Endothelial cell of umbilical vein (primary cell): ENCODE data around the gene ZNF644. TPM values are rescaled to one million over a fixed set of nuclear protein-coding genes. Genes with fewer than 3 reads are reported as not detected.

Source experiments
- BruUV-seq: library from RNA; stranded (reverse); fragments of 400-500 nt; replicated peaks from 2 replicates; lab custom pipeline; 2021; lab: Mats Ljungman, UMichigan
- CTCF ChIA-PET: fragments of 300-600, 350-600 bp; sonication (Branson Sonifier 250); formaldehyde crosslinking; loops from one replicate; lab custom pipeline; 2021; ENCODE audit warnings: antibody characterized with exemption, inconsistent platforms; lab: Charles Lee
- POLR2A ChIA-PET: fragments of 300-600, 350-600 bp; sonication (Branson Sonifier 250); formaldehyde crosslinking; loops from one replicate; lab custom pipeline; 2021; ENCODE audit warnings: antibody characterized with exemption, inconsistent platforms; lab: Charles Lee
- DNase-seq: peaks from one replicate; pipeline ENCODE4 v3.0.0-alpha.2; 2011; ENCODE audit warnings: low read depth, low spot score
- FAIRE-seq: peaks from 2 replicates; lab custom pipeline; 2011; peaks lifted over from hg19 to GRCh38; lab: Jason Lieb, UNC
- H2AFZ ChIP-seq: 2 replicates; pipeline ENCODE4 v1.6.0; 2012; ENCODE audit warnings: low read depth, low read length, control low read depth, inconsistent platforms
- H3K27ac ChIP-seq: 2 replicates; pipeline ENCODE4 v1.5.1; 2011; ENCODE audit warnings: low read depth, mild to moderate bottlenecking, control low read depth, low read length, moderate library complexity; ENCODE audit not compliant: insufficient read depth
- H3K27me3 ChIP-seq, 2 experiments: 2 replicates each; pipeline versions ENCODE4 v1.6.0 to v1.6.1; 2011; ENCODE audit warnings: low read length in 2 of 2, mixed read lengths in 1 of 2; ENCODE audit not compliant: control insufficient read depth in 2 of 2, insufficient read depth in 2 of 2
- H3K36me3 ChIP-seq, 2 experiments: 2 replicates in 1 of 2; 3 replicates in 1 of 2; pipeline ENCODE4 v1.5.1; 2011; ENCODE audit warnings: low read length in 2 of 2, mild to moderate bottlenecking in 1 of 2, moderate library complexity in 1 of 2; ENCODE audit not compliant: control insufficient read depth in 2 of 2, insufficient read depth in 2 of 2; ENCODE audit errors: extremely low read depth in 1 of 2
- H3K4me1 ChIP-seq: 3 replicates; pipeline ENCODE4 v1.5.1; 2011; ENCODE audit warnings: mild to moderate bottlenecking, low read length; ENCODE audit not compliant: control insufficient read depth, insufficient read depth; ENCODE audit errors: extremely low read depth
- H3K4me2 ChIP-seq: 2 replicates; pipeline ENCODE4 v1.6.1; 2011; ENCODE audit warnings: low read length, control low read depth, mixed read lengths; ENCODE audit not compliant: insufficient read depth
- H3K4me3 ChIP-seq, 3 experiments: fragments of 200-600 bp in 1 of 3; sonication (generic), shearing (Covaris generic) in 1 of 3; replicated peaks in 1 of 3; 2 replicates each; pipeline ENCODE4 v1.5.1; 2011 to 2016; ENCODE audit warnings: control low read depth in 3 of 3, low read length in 3 of 3, mild to moderate bottlenecking in 2 of 3, inconsistent platforms in 1 of 3, low read depth in 1 of 3, moderate library complexity in 1 of 3; ENCODE audit not compliant: insufficient read depth in 1 of 3
- H3K79me2 ChIP-seq: 2 replicates; pipeline ENCODE4 v1.6.0; 2012; ENCODE audit warnings: low read length, inconsistent platforms; ENCODE audit not compliant: control insufficient read depth, insufficient read depth
- H3K9ac ChIP-seq: replicated peaks from 2 replicates; pipeline ENCODE3; 2011; ENCODE audit warnings: low read length, control low read depth; ENCODE audit not compliant: insufficient read depth; ENCODE audit errors: extremely low read depth
- H3K9me1 ChIP-seq: replicated peaks from 3 replicates; pipeline ENCODE4 v1.6.0; 2011; ENCODE audit warnings: mild to moderate bottlenecking, low read length; ENCODE audit not compliant: control insufficient read depth, insufficient read depth; ENCODE audit errors: extremely low read depth
- H3K9me3 ChIP-seq: replicated peaks from 2 replicates; pipeline ENCODE4 v1.5.1; 2012; ENCODE audit warnings: low read length, inconsistent platforms; ENCODE audit not compliant: control insufficient read depth, insufficient read depth
- H4K20me1 ChIP-seq: replicated peaks from 2 replicates; pipeline ENCODE3; 2011; ENCODE audit warnings: mild to moderate bottlenecking, low read length; ENCODE audit not compliant: control insufficient read depth, insufficient read depth; ENCODE audit errors: extremely low read depth
- EZH2 ChIP-seq: IDR thresholded peaks from 2 replicates; pipeline ENCODE4 v1.6.1; 2012; ENCODE audit warnings: borderline replicate concordance, low read depth, mild to moderate bottlenecking, moderate library complexity, low read length, inconsistent platforms; ENCODE audit not compliant: severe bottlenecking
- FOS ChIP-seq: IDR thresholded peaks from 2 replicates; pipeline ENCODE4 v1.6.1; 2011; ENCODE audit warnings: mild to moderate bottlenecking, low read length, moderate library complexity, borderline replicate concordance; ENCODE audit not compliant: insufficient read depth
- GATA2 ChIP-seq: IDR thresholded peaks from 2 replicates; pipeline ENCODE4 v1.7.0; 2011; ENCODE audit warnings: low read depth, mild to moderate bottlenecking, moderate library complexity, mixed read lengths, low read length; ENCODE audit not compliant: insufficient read length, insufficient read depth
- JUN ChIP-seq: IDR thresholded peaks from 2 replicates; pipeline ENCODE4 v1.6.1; 2011; ENCODE audit warnings: borderline replicate concordance, low read depth; ENCODE audit not compliant: insufficient read length, insufficient read depth
- MYC ChIP-seq: IDR thresholded peaks from one replicate; pipeline ENCODE4 v1.6.1; 2011; ENCODE audit warnings: mild to moderate bottlenecking, low read depth, low read length
- POLR2A ChIP-seq: IDR thresholded peaks from 2 replicates; pipeline ENCODE4 v1.6.1; 2012; ENCODE audit warnings: low read depth, mild to moderate bottlenecking, control low read depth, low read length
- POLR2AphosphoS5 ChIP-seq: IDR thresholded peaks from 2 replicates; pipeline ENCODE4 v1.6.1; 2012; ENCODE audit warnings: low read depth, mild to moderate bottlenecking, control low read depth, low read length, moderate library complexity; ENCODE audit not compliant: insufficient read depth
- dilution Hi-C: fragments of 300-500 bp; cut with MboI; formaldehyde crosslinking; loops from one replicate; pipeline ENCODE4 v1.15.0; 2019; ENCODE audit warnings: low sequenced_read_pairs; ENCODE audit not compliant: extremely low pct_ligation_motif_present
- intact Hi-C: fragments of 100-400 bp; cut with micrococcal nuclease; formaldehyde crosslinking; loops from one replicate; pipeline ENCODE4 v1.10.0; 2022
- polyA plus RNA-seq, 4 experiments: library from polyadenylated mRNA; depleted of rRNA in 3 of 4; stranded (reverse) in 3 of 4; unstranded in 1 of 4; fragments of >200 nt; gene quantifications; 2 replicates each; pipeline versions ENCODE4 v1.2.1 to v1.2.3, GENCODE V29; 2011 to 2012; ENCODE audit warnings: missing spikeins in 1 of 4
- total RNA-seq: library from RNA; stranded (reverse); gene quantifications from 2 replicates; pipeline ENCODE4 v1.2.3, GENCODE V29; 2021
- TF ChIP-seq, protein P1 (sequence below), 2 donors: IDR thresholded peaks; 1 replicate in 1 of 2; 2 replicates in 1 of 2; pipeline ENCODE4 v1.5.1; 2011; ENCODE audit warnings: low read length in 2 of 2, mild to moderate bottlenecking in 2 of 2, moderate library complexity in 2 of 2, control low read depth in 1 of 2, inconsistent platforms in 1 of 2, low read depth in 1 of 2; ENCODE audit not compliant: insufficient read depth in 1 of 2; ENCODE audit errors: extremely low read depth in 1 of 2

ZNF644 gene
- total and polyA plus RNA-seq, 2 donors (not counting 3 experiments of a cell fraction or from before 2014, with no cell fraction given), result 7.2 to 47.0 TPM

DNA sequence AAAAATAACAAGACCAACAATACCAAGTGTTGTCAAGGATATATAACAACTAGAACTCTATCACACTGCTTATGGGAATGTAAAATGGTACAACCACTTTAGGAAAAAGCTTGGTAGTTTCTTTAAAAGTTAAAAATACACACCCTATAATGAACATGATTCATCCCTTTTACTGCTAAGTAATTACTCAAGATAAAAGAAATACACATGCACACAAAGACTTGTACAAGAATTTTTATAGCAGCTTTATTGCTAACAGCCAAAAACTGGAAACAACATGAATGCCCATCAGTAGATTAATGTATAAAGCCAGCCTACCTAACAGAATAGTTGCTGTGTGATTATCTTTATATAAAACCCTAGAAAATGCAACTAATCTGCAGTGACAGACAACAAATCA lies 10.5 kb upstream of the ZNF644 start:
- POLR2A ChIA-PET, result no interaction called here
- Histone ChIP-seq H2AFZ (no peak overlapping the region), H3K9me1 (no peaks in the 10 kb centered on the region), H3K4me1 (no peaks in the 10 kb centered on the region), H4K20me1 (no peaks in the 10 kb centered on the region), H3K9me3 (no peaks in the 10 kb centered on the region), H3K4me2 (no peak overlapping the region), H3K27ac (no peak overlapping the region), H3K4me3 (no peak overlapping the region), H3K79me2 (no peaks in the 10 kb centered on the region), H3K27me3 (peaks cover 6 to 7% of the 10 kb centered on the region in 2 experiments), H3K36me3 (no peaks in the 10 kb centered on the region), H3K9ac (no peak overlapping the region)
- DNase-seq (no peak), FAIRE-seq (no peak)
- dilution Hi-C loops, result no loop called here
- CTCF ChIA-PET, result no interaction called here
- intact Hi-C loops, result no loop called here
- no peak for TF ChIP-seq JUN
- no peak for TF ChIP-seq EZH2
- no peak for TF ChIP-seq FOS
- TF ChIP-seq GATA2, result no peak
- TF ChIP-seq MYC, result no peak
- no peak for TF ChIP-seq POLR2AphosphoS5
- TF ChIP-seq POLR2A, result no peak
- TF ChIP-seq, protein P1, sequence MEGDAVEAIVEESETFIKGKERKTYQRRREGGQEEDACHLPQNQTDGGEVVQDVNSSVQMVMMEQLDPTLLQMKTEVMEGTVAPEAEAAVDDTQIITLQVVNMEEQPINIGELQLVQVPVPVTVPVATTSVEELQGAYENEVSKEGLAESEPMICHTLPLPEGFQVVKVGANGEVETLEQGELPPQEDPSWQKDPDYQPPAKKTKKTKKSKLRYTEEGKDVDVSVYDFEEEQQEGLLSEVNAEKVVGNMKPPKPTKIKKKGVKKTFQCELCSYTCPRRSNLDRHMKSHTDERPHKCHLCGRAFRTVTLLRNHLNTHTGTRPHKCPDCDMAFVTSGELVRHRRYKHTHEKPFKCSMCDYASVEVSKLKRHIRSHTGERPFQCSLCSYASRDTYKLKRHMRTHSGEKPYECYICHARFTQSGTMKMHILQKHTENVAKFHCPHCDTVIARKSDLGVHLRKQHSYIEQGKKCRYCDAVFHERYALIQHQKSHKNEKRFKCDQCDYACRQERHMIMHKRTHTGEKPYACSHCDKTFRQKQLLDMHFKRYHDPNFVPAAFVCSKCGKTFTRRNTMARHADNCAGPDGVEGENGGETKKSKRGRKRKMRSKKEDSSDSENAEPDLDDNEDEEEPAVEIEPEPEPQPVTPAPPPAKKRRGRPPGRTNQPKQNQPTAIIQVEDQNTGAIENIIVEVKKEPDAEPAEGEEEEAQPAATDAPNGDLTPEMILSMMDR (IDR thresholded peaks at IDR 0.05; ENCODE audit: extremely low read depth in 1 of 2, insufficient read depth in 1 of 2, low read depth in 1 of 2, low read length in 2 of 2), result no peak
- BruUV-seq, result no TSS peak
